ENCODE results near the gene UGGT1. TPM values are rescaled to one million over a fixed set of nuclear protein-coding genes. Genes with fewer than 3 reads are reported as not detected.

Gene UGGT1
- total and polyA plus RNA-seq, 2 donors (not counting 3 experiments of a cell fraction or from before 2014, with no cell fraction given): 27.6 to 83.2 TPM

DNA sequence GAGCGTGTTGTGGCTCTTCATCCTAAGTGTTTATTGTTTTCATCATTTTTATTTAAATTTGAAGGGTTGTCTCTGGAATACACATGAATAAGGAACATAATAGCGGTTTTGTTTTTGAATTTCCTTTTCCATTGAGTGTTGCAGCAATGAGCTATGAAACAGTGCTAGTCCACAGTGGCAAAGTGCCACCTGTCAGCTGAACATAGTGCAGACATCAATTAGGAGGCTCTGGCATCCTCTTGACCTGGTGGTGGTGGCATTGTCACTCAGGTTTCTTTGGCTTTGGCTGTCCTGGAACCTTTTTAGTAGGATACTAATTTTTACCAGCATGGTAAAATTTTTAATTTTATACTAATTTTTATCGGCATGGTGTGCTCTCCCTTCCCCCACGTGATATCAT lies 63.2 kb downstream of the UGGT1 start:
- no peak for TF ChIP-seq EZH2 (IDR thresholded peaks at IDR 0.05; ENCODE audit: borderline replicate concordance, low read depth, low read length, severe bottlenecking)
- TF ChIP-seq POLR2AphosphoS5 (IDR thresholded peaks at IDR 0.05; ENCODE audit: insufficient read depth, low read depth, low read length): no peak
- TF ChIP-seq GATA2 (IDR thresholded peaks at IDR 0.05; ENCODE audit: insufficient read depth, insufficient read length, low read depth, low read length): no peak
- TF ChIP-seq JUN (IDR thresholded peaks at IDR 0.05; ENCODE audit: borderline replicate concordance, insufficient read depth, insufficient read length, low read depth): no peak
- TF ChIP-seq, protein P1, sequence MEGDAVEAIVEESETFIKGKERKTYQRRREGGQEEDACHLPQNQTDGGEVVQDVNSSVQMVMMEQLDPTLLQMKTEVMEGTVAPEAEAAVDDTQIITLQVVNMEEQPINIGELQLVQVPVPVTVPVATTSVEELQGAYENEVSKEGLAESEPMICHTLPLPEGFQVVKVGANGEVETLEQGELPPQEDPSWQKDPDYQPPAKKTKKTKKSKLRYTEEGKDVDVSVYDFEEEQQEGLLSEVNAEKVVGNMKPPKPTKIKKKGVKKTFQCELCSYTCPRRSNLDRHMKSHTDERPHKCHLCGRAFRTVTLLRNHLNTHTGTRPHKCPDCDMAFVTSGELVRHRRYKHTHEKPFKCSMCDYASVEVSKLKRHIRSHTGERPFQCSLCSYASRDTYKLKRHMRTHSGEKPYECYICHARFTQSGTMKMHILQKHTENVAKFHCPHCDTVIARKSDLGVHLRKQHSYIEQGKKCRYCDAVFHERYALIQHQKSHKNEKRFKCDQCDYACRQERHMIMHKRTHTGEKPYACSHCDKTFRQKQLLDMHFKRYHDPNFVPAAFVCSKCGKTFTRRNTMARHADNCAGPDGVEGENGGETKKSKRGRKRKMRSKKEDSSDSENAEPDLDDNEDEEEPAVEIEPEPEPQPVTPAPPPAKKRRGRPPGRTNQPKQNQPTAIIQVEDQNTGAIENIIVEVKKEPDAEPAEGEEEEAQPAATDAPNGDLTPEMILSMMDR (IDR thresholded peaks at IDR 0.05; ENCODE audit: extremely low read depth in 1 of 2, insufficient read depth in 1 of 2, low read depth in 1 of 2, low read length in 2 of 2): no peak
- TF ChIP-seq FOS (IDR thresholded peaks at IDR 0.05; ENCODE audit: borderline replicate concordance, insufficient read depth, low read length): no peak
- TF ChIP-seq, protein P2, sequence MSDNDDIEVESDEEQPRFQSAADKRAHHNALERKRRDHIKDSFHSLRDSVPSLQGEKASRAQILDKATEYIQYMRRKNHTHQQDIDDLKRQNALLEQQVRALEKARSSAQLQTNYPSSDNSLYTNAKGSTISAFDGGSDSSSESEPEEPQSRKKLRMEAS (IDR thresholded peaks at IDR 0.05; ENCODE audit: insufficient read depth, insufficient read length): no peak
- TF ChIP-seq MYC (IDR thresholded peaks at IDR 0.05; ENCODE audit: low read depth, low read length): no peak
- TF ChIP-seq POLR2A (IDR thresholded peaks at IDR 0.05; ENCODE audit: low read depth, low read length): no peak
- intact Hi-C loops (cut with micrococcal nuclease): no loop called here
- dilution Hi-C loops (cut with MboI; ENCODE audit: extremely low pct_ligation_motif_present, low sequenced_read_pairs): no loop called here
- peaks cover 9 to 10% of the 10 kb centered on the region in 2 experiments for H3K36me3 ChIP-seq (ENCODE audit: control insufficient read depth in 2 of 2, extremely low read depth in 1 of 2, insufficient read depth in 2 of 2, low read length in 2 of 2)
- no peaks in the 10 kb centered on the region for H3K27me3 ChIP-seq (ENCODE audit: control insufficient read depth in 2 of 2, insufficient read depth in 2 of 2, low read length in 2 of 2)
- ChIA-PET CTCF (no interaction called here), POLR2A (no interaction called here)
- no peak overlapping the region for H2AFZ ChIP-seq (ENCODE audit: low read depth, low read length)
- BruUV-seq (replicated peaks): no TSS peak
- no peak overlapping the region for H3K9ac ChIP-seq (replicated peaks; ENCODE audit: extremely low read depth, insufficient read depth, low read length)
- H3K9me1 ChIP-seq (replicated peaks; ENCODE audit: control insufficient read depth, extremely low read depth, insufficient read depth, low read length): no peaks in the 10 kb centered on the region
- no peak overlapping the region for H3K27ac ChIP-seq (ENCODE audit: insufficient read depth, low read depth, low read length)
- DNase-seq (ENCODE audit: low read depth, low spot score) (no peak), FAIRE-seq (no peak)
- no peak overlapping the region for H3K4me3 ChIP-seq (replicated peaks in 1 of 3; ENCODE audit: insufficient read depth in 1 of 3, low read depth in 1 of 3, low read length in 3 of 3)
- H3K4me1 ChIP-seq (ENCODE audit: control insufficient read depth, extremely low read depth, insufficient read depth, low read length): no peaks in the 10 kb centered on the region
- no peak overlapping the region for H3K4me2 ChIP-seq (ENCODE audit: insufficient read depth, low read length)
- H3K79me2 ChIP-seq (ENCODE audit: control insufficient read depth, insufficient read depth, low read length): no peaks in the 10 kb centered on the region
- H3K9me3 ChIP-seq (replicated peaks; ENCODE audit: control insufficient read depth, insufficient read depth, low read length): no peaks in the 10 kb centered on the region
- H4K20me1 ChIP-seq (replicated peaks; ENCODE audit: control insufficient read depth, extremely low read depth, insufficient read depth, low read length): no peaks in the 10 kb centered on the region

Data from endothelial cell of umbilical vein (primary cell).